Dedifferentiated amniotic fluid mesenchymal stem cell (primary cell): ENCODE measurements around the gene KXD1.
"Not testable (repeated sequence)": the region's sequence is repeated elsewhere in the genome, so short reads cannot be mapped to it uniquely, and the experiment has no call there.

ENCODE experiments used
- DNase-seq: peaks from one replicate; pipeline ENCODE4 v3.0.0-alpha.2; 2016; ENCODE audit errors: extremely low spot score

The KXD1 gene

GRCh38 chr19:18557411-18558201, at the start of gene KXD1:
KXD1 (plus strand) TSS chr19:18557870; CDS start chr19:18562057, 4,187 bp downstream.
- DNase-seq, result peak; percentile 99

GRCh38 chr19:18508585-18508984, 49.1 kb upstream of the KXD1 start:
- DNase-seq, result no peak

GRCh38 chr19:18510216-18510615, 47.5 kb upstream of the KXD1 start:
- DNase-seq, result no peak

GRCh38 chr19:18513868-18514267, 43.8 kb upstream of the KXD1 start:
- no peak for DNase-seq

- DNase-seq, result no peak
Measured at GRCh38 chr19:18514800-18515682, 42.6 kb upstream of the KXD1 start.

- no peak for DNase-seq
Measured at GRCh38 chr19:18515959-18516358, 41.7 kb upstream of the KXD1 start.

GRCh38 chr19:18517606-18518005, 40.1 kb upstream of the KXD1 start:
- no peak for DNase-seq

GRCh38 chr19:18518639-18519038, 39.0 kb upstream of the KXD1 start:
- no peak for DNase-seq

- DNase-seq, result peak; percentile 58
Measured at GRCh38 chr19:18519962-18520847, 37.5 kb upstream of the KXD1 start.

- peak; percentile 29 for DNase-seq
Measured at GRCh38 chr19:18520848-18521691, 36.6 kb upstream of the KXD1 start.

- no peak for DNase-seq
Measured at GRCh38 chr19:18521692-18522123, 36.0 kb upstream of the KXD1 start, which contains the start of gene ELL. ELL (minus strand) TSS chr19:18522070; CDS start chr19:18522055, 15 bp downstream.

GRCh38 chr19:18522124-18522861, 35.4 kb upstream of the KXD1 start:
- DNase-seq, result peak; percentile 100

- DNase-seq, result not testable (repeated sequence)
Measured at GRCh38 chr19:18522862-18523440, 34.7 kb upstream of the KXD1 start.

GRCh38 chr19:18523841-18524240, 33.8 kb upstream of the KXD1 start:
- no peak for DNase-seq

GRCh38 chr19:18526316-18526715, 31.4 kb upstream of the KXD1 start:
- no peak for DNase-seq

GRCh38 chr19:18529782-18530181, 27.9 kb upstream of the KXD1 start:
- DNase-seq, result no peak

- no peak for DNase-seq
Measured at GRCh38 chr19:18531485-18531884, 26.2 kb upstream of the KXD1 start.

- no peak for DNase-seq
Measured at GRCh38 chr19:18532168-18532890, 25.3 kb upstream of the KXD1 start.

GRCh38 chr19:18533058-18533457, 24.6 kb upstream of the KXD1 start:
- no peak for DNase-seq
